ENCODE measurements around the gene USP19.

Gene USP19

DNA sequence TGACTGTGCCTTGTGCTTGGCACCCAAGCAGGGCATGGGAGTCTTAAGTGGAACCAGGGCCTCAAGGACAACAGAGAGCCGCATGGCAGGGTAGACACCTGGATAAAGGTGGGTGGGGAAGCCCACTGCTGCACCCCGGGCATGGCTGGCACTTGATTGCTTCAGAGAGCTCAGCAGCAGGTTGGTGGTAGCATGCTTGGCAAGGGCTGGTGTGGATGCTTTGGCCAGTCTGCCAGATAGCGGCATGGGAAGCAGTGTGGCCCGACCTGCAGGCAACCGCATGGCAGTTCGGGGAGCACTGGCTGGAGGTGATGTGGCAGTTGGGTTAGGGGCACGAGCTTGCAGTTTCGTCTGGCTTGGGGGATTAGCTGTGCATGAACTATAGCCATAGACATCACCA, 43.0 kb upstream of the USP19 start:
- TF ChIP-seq CTCF (IDR thresholded peaks at IDR 0.05; ENCODE audit: insufficient read depth, low read length, poor library complexity, severe bottlenecking): no peak
- H3K36me3 ChIP-seq (ENCODE audit: control insufficient read depth, insufficient read depth, low read length): peaks cover 19% of the 10 kb centered on the region

GRCh38 chr3:49162751-49163419, 42.3 kb upstream of the USP19 start:
- H3K27me3 ChIP-seq (replicated peaks; ENCODE audit: control insufficient read depth, insufficient read depth, low read length): no peaks in the 10 kb centered on the region
- DNase-seq (ENCODE audit: extremely low read depth, insufficient read length): no peak
- no peak for TF ChIP-seq CTCF (IDR thresholded peaks at IDR 0.05; ENCODE audit: insufficient read depth, low read length, poor library complexity, severe bottlenecking)
- H3K36me3 ChIP-seq (ENCODE audit: control insufficient read depth, insufficient read depth, low read length): peaks cover 19% of the 10 kb centered on the region
- H3K4me3 ChIP-seq (replicated peaks; ENCODE audit: low read depth, low read length): no peak overlapping the region

More for the DNA sequence above, 43.0 kb upstream of the USP19 start:
- H3K27me3 ChIP-seq (replicated peaks; ENCODE audit: control insufficient read depth, insufficient read depth, low read length): no peaks in the 10 kb centered on the region
- H3K4me3 ChIP-seq (replicated peaks; ENCODE audit: low read depth, low read length): no peak overlapping the region
- DNase-seq (ENCODE audit: extremely low read depth, insufficient read length): no peak

- no peak for TF ChIP-seq CTCF (IDR thresholded peaks at IDR 0.05; ENCODE audit: insufficient read depth, low read length, poor library complexity, severe bottlenecking)
- Histone ChIP-seq H3K27me3 (replicated peaks; ENCODE audit: control insufficient read depth, insufficient read depth, low read length) (no peaks in the 10 kb centered on the region), H3K4me3 (replicated peaks; ENCODE audit: low read depth, low read length) (no peak overlapping the region), H3K36me3 (ENCODE audit: control insufficient read depth, insufficient read depth, low read length) (peaks cover 19% of the 10 kb centered on the region)
- DNase-seq (ENCODE audit: extremely low read depth, insufficient read length): no peak
Measured at GRCh38 chr3:49161808-49162530, 41.3 kb upstream of the USP19 start.

DNA sequence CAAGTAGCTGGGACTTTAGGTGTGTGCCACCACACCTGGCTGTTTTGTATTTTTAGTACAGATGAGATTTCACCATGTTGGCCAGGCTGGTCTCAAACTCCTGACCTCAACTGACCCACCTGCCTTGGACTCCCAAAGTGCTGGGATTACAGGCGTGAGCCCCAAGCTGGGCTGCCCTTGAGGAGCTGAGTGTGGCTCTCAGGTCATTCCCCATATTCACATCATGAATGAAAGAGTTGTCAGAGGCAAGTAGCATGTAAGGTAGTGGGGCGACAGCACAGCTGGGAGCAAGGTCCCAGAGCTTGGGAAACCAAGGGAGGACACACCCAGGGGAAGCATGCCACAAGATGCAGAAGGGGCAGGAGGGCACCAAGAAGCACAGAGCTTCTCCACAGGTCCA, 40.6 kb upstream of the USP19 start:
- TF ChIP-seq CTCF (IDR thresholded peaks at IDR 0.05; ENCODE audit: insufficient read depth, low read length, poor library complexity, severe bottlenecking): no peak
- H3K4me3 ChIP-seq (replicated peaks; ENCODE audit: low read depth, low read length): no peak overlapping the region
- H3K27me3 ChIP-seq (replicated peaks; ENCODE audit: control insufficient read depth, insufficient read depth, low read length): no peaks in the 10 kb centered on the region
- no peak for DNase-seq (ENCODE audit: extremely low read depth, insufficient read length)
- H3K36me3 ChIP-seq (ENCODE audit: control insufficient read depth, insufficient read depth, low read length): peaks cover 19% of the 10 kb centered on the region

DNA sequence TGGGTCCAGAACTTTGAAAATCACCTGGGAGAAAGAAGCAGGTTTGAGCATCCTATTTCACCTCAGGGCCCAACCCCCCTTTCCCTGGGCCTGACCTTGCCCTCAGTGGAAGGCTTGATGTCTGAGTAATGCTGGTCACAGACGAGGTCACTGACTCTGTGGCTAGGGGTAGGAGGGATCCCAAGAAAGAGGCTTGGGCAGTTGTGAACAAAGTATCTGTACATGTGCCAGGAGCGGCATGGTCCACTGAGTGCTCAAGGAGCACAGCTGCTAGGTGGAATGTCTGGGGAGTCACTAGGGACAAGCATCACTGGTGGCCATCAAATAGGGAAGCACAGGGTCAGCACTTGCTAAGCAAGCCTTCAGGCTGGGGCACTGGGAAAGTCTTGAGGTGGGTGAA, 38.2 kb upstream of the USP19 start:
- no peak for DNase-seq (ENCODE audit: extremely low read depth, insufficient read length)
- H3K27me3 ChIP-seq (replicated peaks; ENCODE audit: control insufficient read depth, insufficient read depth, low read length): no peaks in the 10 kb centered on the region
- peaks cover 17% of the 10 kb centered on the region for H3K36me3 ChIP-seq (ENCODE audit: control insufficient read depth, insufficient read depth, low read length)
- no peak for TF ChIP-seq CTCF (IDR thresholded peaks at IDR 0.05; ENCODE audit: insufficient read depth, low read length, poor library complexity, severe bottlenecking)
- H3K4me3 ChIP-seq (replicated peaks; ENCODE audit: low read depth, low read length): no peak overlapping the region

All from GM06990 (cell line).